NCI-H748 (cell line): ENCODE data around the gene RFX7.

Experiments
- DNase-seq: peaks from one replicate; lab custom pipeline; 2025; ENCODE audit not compliant: unreplicated experiment; lab: John Stamatoyannopoulos, UW

Gene RFX7

GRCh38 chr15:56148064-56148463 lies 95.6 kb downstream of the RFX7 start:
- no peak for DNase-seq

- no peak for DNase-seq
Observed at GRCh38 chr15:56146756-56147155, 96.9 kb downstream of the RFX7 start.

GRCh38 chr15:56128081-56128480 lies 115.6 kb downstream of the RFX7 start:
- no peak for DNase-seq

GRCh38 chr15:56126409-56126808 lies 117.3 kb downstream of the RFX7 start:
- no peak for DNase-seq

GRCh38 chr15:56124391-56124790 lies 119.3 kb downstream of the RFX7 start:
- peak; percentile 4 for DNase-seq

- DNase-seq: no peak
Observed at GRCh38 chr15:56105855-56106254, 137.8 kb downstream of the RFX7 start.

- no peak for DNase-seq
Observed at GRCh38 chr15:56102441-56102840, 141.2 kb downstream of the RFX7 start.

GRCh38 chr15:56099311-56099710 lies 144.4 kb downstream of the RFX7 start:
- DNase-seq: no peak

- DNase-seq: no peak
Observed at GRCh38 chr15:56098195-56098863, 145.3 kb downstream of the RFX7 start.

GRCh38 chr15:56095406-56095805 lies 148.3 kb downstream of the RFX7 start:
- DNase-seq: no peak

- no peak for DNase-seq
Observed at GRCh38 chr15:56094171-56094570, 149.5 kb downstream of the RFX7 start.

GRCh38 chr15:56088389-56088788 lies 155.3 kb downstream of the RFX7 start:
- DNase-seq: no peak

- no peak for DNase-seq
Observed at GRCh38 chr15:56086566-56086965, 157.1 kb downstream of the RFX7 start.

GRCh38 chr15:56082263-56082761 lies 161.4 kb downstream of the RFX7 start:
- no peak for DNase-seq

- no peak for DNase-seq
Observed at GRCh38 chr15:56077081-56077480, 166.6 kb downstream of the RFX7 start.

GRCh38 chr15:56076640-56077039 lies 167.0 kb downstream of the RFX7 start:
- no peak for DNase-seq

GRCh38 chr15:56074481-56075265 lies 169.0 kb downstream of the RFX7 start:
- DNase-seq: no peak

GRCh38 chr15:56064152-56064551 lies 179.5 kb downstream of the RFX7 start:
- DNase-seq: no peak

GRCh38 chr15:56059716-56060115 lies 184.0 kb downstream of the RFX7 start:
- no peak for DNase-seq

GRCh38 chr15:56058986-56059385 lies 184.7 kb downstream of the RFX7 start:
- DNase-seq: no peak

GRCh38 chr15:56056626-56057025 lies 187.1 kb downstream of the RFX7 start:
- DNase-seq: no peak

- DNase-seq: no peak
Observed at GRCh38 chr15:56053046-56053400, 190.7 kb downstream of the RFX7 start.
